ENCODE measurements around the gene PLCG1. TPM values are rescaled to one million over a fixed set of nuclear protein-coding genes. Genes with fewer than 3 reads are reported as not detected.

The PLCG1 gene
- total RNA-seq, 6 donors from 2014 or later, result 69.8 to 383 (median 99.5) TPM

- 43 to 57% methylated on average over 5 of the region's 5 CpGs for WGBS, 2 donors
- no peak for TF ChIP-seq EP300 (IDR thresholded peaks at IDR 0.05)
- no peak for TF ChIP-seq CTCF (IDR thresholded peaks at IDR 0.05)
- TF ChIP-seq POLR2A (IDR thresholded peaks at IDR 0.05), result no peak
- DNase-seq, result no peak
Observed at GRCh38 chr20:41139227-41140093, 2.1 kb downstream of the PLCG1 start.

GRCh38 chr20:41140226-41141133 is 3.1 kb downstream of the PLCG1 start:
- no peaks in the 10 kb centered on the region for H3K27me3 ChIP-seq
- no peaks in the 10 kb centered on the region for H3K9me3 ChIP-seq
- no peaks in the 10 kb centered on the region for H3K36me3 ChIP-seq
- TF ChIP-seq EP300 (IDR thresholded peaks at IDR 0.05) (no peak), POLR2AphosphoS5 (IDR thresholded peaks at IDR 0.05) (no peak), POLR2A (IDR thresholded peaks at IDR 0.05) (no peak), CTCF (IDR thresholded peaks at IDR 0.05) (no peak)
- WGBS, 2 donors, result 56 to 72% methylated on average over 9 to 10 of the region's 10 CpGs
- peak overlapping the region in 1 of 4 donors; percentile 95 for H3K4me3 ChIP-seq
- H3K27ac ChIP-seq, result peak overlapping the region; percentile 78 to 98 (median 87)
- ATAC-seq (ENCODE audit: low FRiP score in 2 of 2), result no peak
- DNase-seq, result no peak
- H3K4me1 ChIP-seq, result peaks cover 68 to 84% (median 77%) of the 10 kb centered on the region in 4 donors

More at GRCh38 chr20:41139227-41140093, 2.1 kb downstream of the PLCG1 start:
- Histone ChIP-seq H3K4me3 (peak overlapping the region; percentile 62 to 98 (median 93)), H3K27me3 (no peaks in the 10 kb centered on the region), H3K27ac (peak overlapping the region; percentile 84 to 98 (median 96)), H3K36me3 (no peaks in the 10 kb centered on the region), H3K9me3 (no peaks in the 10 kb centered on the region), H3K4me1 (peaks cover 57 to 79% (median 70%) of the 10 kb centered on the region in 4 donors)
- no peak for ATAC-seq (ENCODE audit: low FRiP score in 2 of 2)

GRCh38 chr20:41141153-41141815 is 3.9 kb downstream of the PLCG1 start:
- Histone ChIP-seq H3K4me3 (no peak overlapping the region), H3K36me3 (no peaks in the 10 kb centered on the region), H3K27ac (peak overlapping the region; percentile 78 to 98 (median 87)), H3K27me3 (no peaks in the 10 kb centered on the region), H3K9me3 (no peaks in the 10 kb centered on the region), H3K4me1 (peaks cover 73 to 86% (median 80%) of the 10 kb centered on the region in 4 donors)
- DNase-seq (peak; percentile 24 to 48), ATAC-seq (ENCODE audit: low FRiP score in 2 of 2) (no peak)
- TF ChIP-seq POLR2AphosphoS5 (IDR thresholded peaks at IDR 0.05), result peak; percentile 55 to 76
- TF ChIP-seq EP300 (IDR thresholded peaks at IDR 0.05), result peak in 1 of 4 donors; percentile 43
- no peak for TF ChIP-seq POLR2A (IDR thresholded peaks at IDR 0.05)
- WGBS, 2 donors, result 62% methylated on average over 5 to 8 of the region's 8 CpGs

GRCh38 chr20:41142245-41142644 is 4.9 kb downstream of the PLCG1 start:
- DNase-seq (no peak), ATAC-seq (ENCODE audit: low FRiP score in 2 of 2) (no peak)
- no peaks in the 10 kb centered on the region for H3K9me3 ChIP-seq
- peak overlapping the region; percentile 78 to 98 (median 87) for H3K27ac ChIP-seq
- no peak overlapping the region for H3K4me3 ChIP-seq
- H3K4me1 ChIP-seq, result peaks cover 79 to 92% (median 86%) of the 10 kb centered on the region in 4 donors
- WGBS, 2 donors, result 36 to 77% methylated on average over 2 to 4 of the region's 4 CpGs
- no peaks in the 10 kb centered on the region for H3K27me3 ChIP-seq
- TF ChIP-seq POLR2AphosphoS5 (IDR thresholded peaks at IDR 0.05) (no peak), EP300 (IDR thresholded peaks at IDR 0.05) (no peak)
- H3K36me3 ChIP-seq, result no peaks in the 10 kb centered on the region

GRCh38 chr20:41142919-41143318 is 5.6 kb downstream of the PLCG1 start:
- Histone ChIP-seq H3K4me3 (no peak overlapping the region), H3K27me3 (no peaks in the 10 kb centered on the region), H3K9me3 (no peaks in the 10 kb centered on the region), H3K4me1 (peaks cover 86 to 98% (median 93%) of the 10 kb centered on the region in 4 donors), H3K36me3 (no peaks in the 10 kb centered on the region), H3K27ac (peak overlapping the region; percentile 78 to 98 (median 87))
- WGBS, 2 donors, result 37 to 54% methylated on average over 5 of the region's 5 CpGs
- no peak for TF ChIP-seq CTCF (IDR thresholded peaks at IDR 0.05)
- no peak for TF ChIP-seq POLR2A (IDR thresholded peaks at IDR 0.05)
- no peak for TF ChIP-seq EP300 (IDR thresholded peaks at IDR 0.05)
- TF ChIP-seq POLR2AphosphoS5 (IDR thresholded peaks at IDR 0.05), result no peak
- DNase-seq, result peak in 1 of 2 donors; percentile 51
- ATAC-seq (ENCODE audit: low FRiP score in 2 of 2), result no peak

All from upper lobe of left lung (tissue), 6 donors.